GM19324 (cell line): Measurements from ENCODE around the gene B3GALT4.
A peak's percentile ranks its signal among the peaks of the same experiment; 100 is the strongest.

ENCODE experiments used
- ATAC-seq: cut with Tn5 transposase; IDR thresholded peaks from one replicate; pipeline ENCODE4 v1.9.1; 2021; ENCODE audit warnings: mild to moderate bottlenecking, moderate library complexity; ENCODE audit not compliant: unreplicated experiment, low FRiP score

Gene B3GALT4

DNA sequence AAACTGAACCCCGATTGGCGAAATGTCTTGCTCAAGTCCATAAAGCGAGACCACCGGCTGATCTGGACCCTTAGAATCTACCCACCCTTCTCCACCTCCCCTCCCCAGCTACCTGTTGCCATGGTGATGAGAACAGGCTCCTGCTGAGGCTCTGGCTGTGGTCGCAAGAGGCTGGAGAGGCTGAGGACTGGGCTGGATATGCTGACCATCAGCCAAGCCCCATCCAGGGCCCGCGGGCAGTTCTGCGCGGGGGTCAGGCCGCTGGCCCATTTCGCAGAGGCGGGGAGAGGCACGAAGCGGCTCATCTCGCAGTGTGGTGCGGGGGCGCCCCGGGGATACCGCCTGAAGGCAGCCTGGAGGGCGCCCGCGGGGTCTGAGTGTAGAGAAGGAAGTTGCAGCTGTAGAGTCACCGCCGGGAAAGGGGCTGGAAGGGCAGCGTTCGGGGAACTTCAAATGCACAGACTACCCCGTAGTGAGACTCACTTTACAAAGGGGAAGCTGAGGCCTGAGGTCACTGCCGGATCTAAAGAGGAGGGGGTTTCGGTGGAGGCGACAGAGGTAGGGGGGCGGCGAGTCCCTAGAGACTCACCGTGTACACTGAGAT lies 36.3 kb downstream of the B3GALT4 start:
- ATAC-seq = no peak

- ATAC-seq = no peak
Observed at GRCh38 chr6:33313709-33314514, 37.0 kb downstream of the B3GALT4 start, which contains the start of gene TAPBP. Gene TAPBP, minus strand, starts transcription at chr6:33314078. Its CDS starts 37 bp downstream, at chr6:33314041.

DNA sequence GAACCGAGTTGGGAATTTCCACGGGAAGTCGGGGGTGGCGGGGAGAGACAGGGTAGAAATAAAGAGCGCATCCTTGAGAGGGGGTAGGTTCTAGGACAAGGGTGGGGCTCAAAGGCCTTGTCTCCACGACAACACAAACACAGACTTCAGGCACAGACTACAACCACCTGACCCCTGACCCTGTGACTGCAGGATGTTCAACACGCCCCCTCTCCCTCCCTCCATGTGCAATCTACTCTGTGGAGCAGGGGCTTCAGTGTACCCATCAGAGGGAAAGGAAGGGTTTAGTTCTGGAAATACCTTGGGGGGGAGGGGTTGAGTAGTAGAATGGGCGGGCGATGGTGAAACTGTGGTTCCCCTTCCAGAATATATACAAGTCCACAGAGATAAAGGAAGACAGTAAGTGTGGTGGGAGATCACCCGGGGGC lies 37.6 kb downstream of the B3GALT4 start:
- ATAC-seq = no peak

GRCh38 chr6:33314943-33315792 lies 38.2 kb downstream of the B3GALT4 start:
- ATAC-seq = no peak

DNA sequence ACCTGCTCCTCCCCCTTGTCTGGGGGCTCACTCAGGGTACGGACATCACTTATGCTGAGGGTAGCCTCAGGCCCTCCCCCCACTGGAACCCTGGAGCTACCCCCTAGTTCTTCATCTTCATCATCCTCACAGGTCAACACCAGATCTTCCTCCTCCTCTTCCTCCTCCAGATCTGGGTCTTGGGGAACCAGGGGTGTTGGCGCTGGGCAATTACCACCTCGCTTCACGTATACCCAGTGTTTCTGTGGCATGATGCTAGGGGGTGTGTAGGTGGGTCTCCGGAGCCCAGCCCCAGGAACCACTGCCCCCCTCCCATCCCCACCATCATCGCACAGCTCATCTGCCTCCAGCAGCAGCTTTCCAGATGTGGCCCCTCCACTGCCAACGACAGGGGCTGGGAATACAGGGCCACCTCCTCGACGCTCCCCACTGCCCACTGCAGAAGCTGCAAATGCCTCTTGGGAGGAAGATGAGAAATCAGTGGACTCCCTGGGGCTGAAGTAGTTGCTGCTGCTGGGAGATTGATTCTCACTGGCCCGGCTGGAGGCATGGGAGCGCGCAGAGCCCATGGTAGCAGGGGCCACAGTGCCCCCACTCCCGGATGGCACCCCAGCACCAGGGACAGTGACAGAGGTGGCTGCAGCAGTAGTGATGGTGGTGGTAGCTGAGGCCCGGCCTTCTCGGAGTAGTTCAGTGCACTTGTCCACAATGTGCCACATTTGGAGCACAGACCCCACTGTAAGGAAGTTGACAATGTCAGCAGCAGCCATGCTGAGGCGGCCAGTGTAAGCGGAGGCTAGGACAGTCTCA lies 39.1 kb downstream of the B3GALT4 start:
- no peak for ATAC-seq

DNA sequence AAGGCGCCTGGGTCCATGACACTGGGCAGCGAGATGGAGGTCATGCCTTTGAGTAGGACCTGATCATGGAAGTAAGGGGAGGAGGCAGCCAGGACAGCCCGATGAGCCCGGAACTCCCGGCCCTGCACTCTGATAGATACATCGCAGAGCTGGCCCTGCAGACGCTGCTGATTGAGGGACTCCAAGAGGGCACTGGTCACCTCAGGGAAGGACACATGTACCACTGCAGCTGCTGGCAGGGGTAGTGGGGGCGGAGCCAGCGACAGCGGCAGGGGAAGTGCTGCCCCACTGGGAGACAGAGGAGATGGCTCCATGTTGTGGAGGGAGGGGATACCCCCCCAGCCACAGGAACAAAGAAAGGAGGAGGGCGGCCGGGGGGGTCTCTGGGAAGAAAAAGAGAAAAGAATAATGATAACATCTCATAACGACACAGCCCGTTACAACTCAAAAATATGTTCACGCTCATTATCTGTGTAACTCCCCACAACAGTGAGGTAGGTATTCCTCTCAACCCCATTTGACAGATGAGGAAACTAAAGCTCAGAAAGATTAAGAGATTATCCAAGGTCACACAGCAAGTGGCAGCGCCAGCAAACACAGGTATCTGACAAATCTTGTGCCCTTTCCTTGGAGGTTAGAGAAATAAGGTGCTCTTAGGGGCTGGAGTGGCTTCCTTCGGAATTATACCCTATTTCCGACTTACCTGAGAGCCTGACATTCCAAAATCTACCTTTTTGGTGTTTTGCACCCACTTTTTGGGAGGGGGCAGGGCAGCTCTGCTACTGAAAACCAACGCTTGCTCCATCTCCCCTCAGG lies 39.9 kb downstream of the B3GALT4 start:
- ATAC-seq = no peak

- ATAC-seq = no peak
Observed at GRCh38 chr6:33317419-33317668, 40.4 kb downstream of the B3GALT4 start.

GRCh38 chr6:33317669-33318425 lies 40.9 kb downstream of the B3GALT4 start, which contains the start of gene ZBTB22:
Gene ZBTB22, minus strand, starts transcription at chr6:33317744. Its CDS starts 828 bp downstream, at chr6:33316916.
- ATAC-seq = peak; percentile 57

GRCh38 chr6:33318426-33319073 lies 41.6 kb downstream of the B3GALT4 start:
- no peak for ATAC-seq

DNA sequence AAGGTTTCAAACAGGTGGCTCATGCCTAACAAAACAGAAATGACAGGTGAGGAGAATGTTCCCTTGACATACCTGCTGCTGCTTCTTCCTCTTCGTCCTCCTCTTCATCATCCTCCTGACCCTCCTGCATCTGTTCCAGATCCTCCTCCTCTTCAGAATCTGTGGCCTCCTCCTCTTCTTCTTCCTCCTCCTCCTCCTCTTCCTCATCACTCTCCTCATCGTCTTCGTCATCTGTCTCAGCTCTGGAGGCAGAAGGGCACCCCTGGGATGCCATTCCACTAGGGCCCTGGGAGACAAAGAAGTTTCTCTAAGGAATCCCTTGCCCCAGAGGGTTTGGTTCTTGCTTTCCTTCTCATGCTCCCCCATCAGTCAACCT lies 43.0 kb downstream of the B3GALT4 start:
- no peak for ATAC-seq

DNA sequence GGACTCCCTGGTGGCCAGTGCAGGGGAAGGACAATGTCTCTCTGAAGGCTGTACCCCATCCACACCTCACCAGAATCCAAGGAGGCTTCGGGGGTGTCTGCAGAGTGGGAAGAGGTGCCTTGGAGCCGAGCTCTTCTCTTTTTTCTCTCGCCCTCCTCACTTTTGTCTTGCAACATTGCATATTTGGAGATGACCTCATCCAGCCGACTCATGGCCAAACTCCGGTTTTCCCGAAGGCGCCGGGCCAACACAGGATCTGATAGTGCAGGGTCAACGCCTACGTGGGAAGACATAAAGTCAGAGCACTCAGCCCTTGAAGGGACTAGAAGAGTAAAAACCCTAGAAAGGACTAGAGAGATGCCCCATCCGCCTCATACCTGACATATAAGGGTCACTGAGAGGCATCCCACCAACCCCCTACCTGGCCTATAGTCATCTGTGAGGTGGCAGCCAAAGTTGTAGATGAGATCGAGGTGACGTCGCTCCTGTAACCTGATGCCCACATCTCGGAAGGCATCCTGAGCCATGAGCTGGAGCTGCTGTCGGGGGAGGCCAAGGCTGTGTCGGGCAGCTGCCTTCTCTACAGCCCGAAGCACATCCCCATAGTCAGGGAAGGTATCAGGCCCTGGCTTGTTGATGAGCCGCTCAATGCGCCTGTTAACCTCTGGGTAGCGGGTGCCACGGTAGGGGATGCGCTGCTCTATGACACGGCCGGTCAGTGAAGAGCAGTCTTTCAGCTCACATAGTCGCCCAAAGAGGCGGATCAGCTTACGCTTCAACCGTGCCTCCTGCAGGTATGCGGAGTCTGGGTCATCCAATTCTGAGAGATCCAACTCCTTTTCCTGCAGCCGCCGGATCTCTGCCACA lies 43.6 kb downstream of the B3GALT4 start:
- ATAC-seq = no peak

GRCh38 chr6:33321227-33321626 lies 44.3 kb downstream of the B3GALT4 start:
- no peak for ATAC-seq

GRCh38 chr6:33323623-33323948 lies 46.7 kb downstream of the B3GALT4 start:
- ATAC-seq = no peak

DNA sequence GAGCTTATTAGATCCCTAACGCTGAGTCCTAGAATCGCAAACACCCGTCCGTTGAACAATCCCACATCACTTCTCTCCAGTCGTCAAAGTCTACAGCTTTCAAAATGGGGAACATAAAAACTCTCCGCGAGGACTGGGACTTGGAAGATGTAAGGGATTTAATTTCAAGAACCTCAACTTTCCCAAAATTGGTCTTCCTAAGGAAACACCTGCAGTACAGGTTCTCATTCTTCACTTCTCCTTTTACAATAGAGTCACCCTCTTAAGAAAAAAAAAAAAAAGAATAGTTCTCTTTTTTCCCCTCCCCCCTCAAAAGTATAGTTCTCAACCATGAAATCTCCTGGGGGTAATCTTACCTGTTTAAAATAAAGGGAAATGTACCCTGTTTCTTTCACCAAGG lies 47.2 kb downstream of the B3GALT4 start:
- ATAC-seq = no peak
